ENCODE data around the gene PLCH2.

- TF ChIP-seq CTCF (conservative IDR thresholded peaks at IDR 0.05; ENCODE audit: low read depth, low read length) (no peak), EZH2phosphoT487 (IDR thresholded peaks at IDR 0.05; ENCODE audit: borderline replicate concordance, low read length) (no peak)
These were observed 26.8 kb downstream of the PLCH2 start for GRCh38 chr1:2502661-2503553.

All from PC-3 (cell line).